NB4 (cell line): ENCODE results near the gene PTPRG.

Source experiments
- DNase-seq: peaks from one replicate; pipeline ENCODE4 v3.0.0; 2010; ENCODE audit warnings: low read depth
- H3K4me3 ChIP-seq: one replicate; pipeline ENCODE4 v1.5.1; 2011; ENCODE audit warnings: mild to moderate bottlenecking, low read depth, low read length, moderate library complexity
- MYC ChIP-seq: IDR thresholded peaks from 2 replicates; pipeline ENCODE4 v1.6.1; 2011; ENCODE audit warnings: low read depth, low read length
- POLR2A ChIP-seq: IDR thresholded peaks from 2 replicates; pipeline ENCODE4 v1.6.1; 2011; ENCODE audit warnings: mild to moderate bottlenecking; ENCODE audit not compliant: insufficient read length; ENCODE audit errors: extremely low read depth
- TF ChIP-seq, protein P1 (sequence below): IDR thresholded peaks from one replicate; pipeline ENCODE4 v1.5.1; 2012; ENCODE audit warnings: low read depth, low read length
- TF ChIP-seq, protein P2 (sequence below): IDR thresholded peaks from 2 replicates; pipeline ENCODE4 v1.6.1; 2011; ENCODE audit warnings: low read depth, low read length

Gene PTPRG

DNA sequence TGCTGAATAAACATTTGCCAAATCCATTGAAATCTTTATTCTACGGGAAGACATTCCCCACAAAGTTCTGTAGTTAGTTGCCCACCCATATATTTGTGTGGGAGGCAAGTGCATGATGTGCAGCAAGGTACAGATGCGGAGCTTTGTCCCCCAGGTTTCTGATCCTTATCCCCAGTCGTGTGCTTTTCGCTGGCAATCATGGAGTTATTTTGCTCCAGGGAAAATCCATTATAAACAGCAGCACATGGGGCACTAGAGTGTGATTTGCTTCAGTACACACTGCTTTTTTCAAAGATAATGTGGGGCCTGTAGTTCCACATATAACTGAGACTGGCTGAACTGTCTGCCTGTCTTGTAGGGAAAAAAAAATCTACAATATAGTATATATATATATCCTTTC, 679.9 kb downstream of the PTPRG start:
- TF ChIP-seq MYC (no peak), POLR2A (no peak)
- TF ChIP-seq, protein P1, sequence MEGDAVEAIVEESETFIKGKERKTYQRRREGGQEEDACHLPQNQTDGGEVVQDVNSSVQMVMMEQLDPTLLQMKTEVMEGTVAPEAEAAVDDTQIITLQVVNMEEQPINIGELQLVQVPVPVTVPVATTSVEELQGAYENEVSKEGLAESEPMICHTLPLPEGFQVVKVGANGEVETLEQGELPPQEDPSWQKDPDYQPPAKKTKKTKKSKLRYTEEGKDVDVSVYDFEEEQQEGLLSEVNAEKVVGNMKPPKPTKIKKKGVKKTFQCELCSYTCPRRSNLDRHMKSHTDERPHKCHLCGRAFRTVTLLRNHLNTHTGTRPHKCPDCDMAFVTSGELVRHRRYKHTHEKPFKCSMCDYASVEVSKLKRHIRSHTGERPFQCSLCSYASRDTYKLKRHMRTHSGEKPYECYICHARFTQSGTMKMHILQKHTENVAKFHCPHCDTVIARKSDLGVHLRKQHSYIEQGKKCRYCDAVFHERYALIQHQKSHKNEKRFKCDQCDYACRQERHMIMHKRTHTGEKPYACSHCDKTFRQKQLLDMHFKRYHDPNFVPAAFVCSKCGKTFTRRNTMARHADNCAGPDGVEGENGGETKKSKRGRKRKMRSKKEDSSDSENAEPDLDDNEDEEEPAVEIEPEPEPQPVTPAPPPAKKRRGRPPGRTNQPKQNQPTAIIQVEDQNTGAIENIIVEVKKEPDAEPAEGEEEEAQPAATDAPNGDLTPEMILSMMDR: no peak
- TF ChIP-seq, protein P2, sequence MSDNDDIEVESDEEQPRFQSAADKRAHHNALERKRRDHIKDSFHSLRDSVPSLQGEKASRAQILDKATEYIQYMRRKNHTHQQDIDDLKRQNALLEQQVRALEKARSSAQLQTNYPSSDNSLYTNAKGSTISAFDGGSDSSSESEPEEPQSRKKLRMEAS: no peak
- no peak for DNase-seq
- no peak overlapping the region for H3K4me3 ChIP-seq

DNA sequence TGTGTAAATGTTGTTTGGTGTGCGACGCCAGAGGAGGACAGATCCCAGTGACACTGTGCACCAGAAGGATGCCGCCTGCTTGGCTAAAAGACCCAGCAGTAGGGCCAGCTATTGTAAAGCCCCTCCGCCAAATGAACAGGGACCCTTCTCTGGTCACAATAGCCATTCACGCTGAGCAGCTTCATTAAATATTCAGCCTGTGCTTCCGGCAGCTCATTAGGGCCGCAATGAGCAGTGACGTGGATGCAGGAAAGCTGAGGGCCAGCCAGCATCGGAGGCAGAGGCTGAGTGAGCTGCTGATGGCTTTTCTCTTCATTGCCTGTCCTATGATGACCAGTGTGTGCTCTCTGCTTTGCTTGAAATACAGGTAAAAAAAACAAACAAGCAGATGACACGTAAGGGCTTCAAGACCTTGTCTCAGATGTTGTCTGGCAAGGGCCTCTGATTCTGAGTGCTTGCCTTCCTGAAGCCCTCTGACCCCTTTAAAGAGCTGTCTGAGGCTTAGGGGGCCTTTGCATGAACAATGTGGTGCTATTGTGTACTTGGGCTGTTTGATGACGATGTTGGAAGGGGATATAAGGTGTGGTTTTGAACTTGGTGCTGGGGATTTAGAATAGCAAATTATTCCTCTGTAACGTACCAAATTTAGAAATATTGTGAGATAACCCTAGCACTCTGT, 681.6 kb downstream of the PTPRG start:
- no peak for TF ChIP-seq MYC
- TF ChIP-seq, protein P1: no peak
- TF ChIP-seq, protein P2: no peak
- TF ChIP-seq POLR2A: no peak
- H3K4me3 ChIP-seq: no peak overlapping the region
- DNase-seq: no peak

DNA sequence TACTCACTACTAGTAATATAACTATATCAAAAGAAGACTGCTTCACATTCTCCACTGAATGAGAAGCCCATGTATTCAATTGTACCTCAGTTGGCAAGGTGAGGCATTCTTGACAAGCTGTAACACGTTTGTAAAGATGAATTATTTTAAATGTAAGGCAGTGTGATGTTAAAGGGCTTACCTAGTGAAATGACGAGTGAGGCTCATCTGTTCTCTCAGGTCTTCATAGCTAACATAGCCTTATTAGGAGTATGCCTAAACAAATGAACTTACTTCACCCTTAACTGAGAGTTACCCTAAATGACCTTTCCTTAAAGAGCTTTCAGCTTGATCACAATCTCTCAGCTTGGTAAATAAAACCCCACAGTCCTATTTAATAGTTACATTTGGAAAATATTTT, 684.7 kb downstream of the PTPRG start:
- no peak for DNase-seq
- TF ChIP-seq, protein P1: no peak
- TF ChIP-seq POLR2A (no peak), MYC (no peak)
- TF ChIP-seq, protein P2: no peak
- no peak overlapping the region for H3K4me3 ChIP-seq

DNA sequence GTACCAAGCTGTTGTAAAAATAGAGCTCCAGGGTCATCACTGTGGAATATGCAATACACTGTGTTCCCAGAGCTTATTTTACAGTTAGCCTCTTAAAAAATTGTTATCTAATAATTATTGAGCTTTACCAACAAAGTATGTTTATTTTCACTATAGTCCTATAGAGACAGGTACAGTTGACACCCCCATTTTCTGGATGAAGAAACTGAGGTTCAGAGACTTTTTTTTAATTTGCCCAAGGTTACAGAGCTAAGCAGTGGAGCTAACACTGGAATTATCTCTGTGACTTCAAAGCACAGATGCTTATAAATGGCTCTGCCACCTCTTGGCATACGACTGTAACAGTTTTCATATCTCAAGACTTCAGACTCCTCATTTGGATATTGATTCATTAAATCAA, 685.6 kb downstream of the PTPRG start:
- TF ChIP-seq, protein P2: no peak
- TF ChIP-seq, protein P1: no peak
- TF ChIP-seq MYC (no peak), POLR2A (no peak)
- H3K4me3 ChIP-seq: no peak overlapping the region
- DNase-seq: no peak

DNA sequence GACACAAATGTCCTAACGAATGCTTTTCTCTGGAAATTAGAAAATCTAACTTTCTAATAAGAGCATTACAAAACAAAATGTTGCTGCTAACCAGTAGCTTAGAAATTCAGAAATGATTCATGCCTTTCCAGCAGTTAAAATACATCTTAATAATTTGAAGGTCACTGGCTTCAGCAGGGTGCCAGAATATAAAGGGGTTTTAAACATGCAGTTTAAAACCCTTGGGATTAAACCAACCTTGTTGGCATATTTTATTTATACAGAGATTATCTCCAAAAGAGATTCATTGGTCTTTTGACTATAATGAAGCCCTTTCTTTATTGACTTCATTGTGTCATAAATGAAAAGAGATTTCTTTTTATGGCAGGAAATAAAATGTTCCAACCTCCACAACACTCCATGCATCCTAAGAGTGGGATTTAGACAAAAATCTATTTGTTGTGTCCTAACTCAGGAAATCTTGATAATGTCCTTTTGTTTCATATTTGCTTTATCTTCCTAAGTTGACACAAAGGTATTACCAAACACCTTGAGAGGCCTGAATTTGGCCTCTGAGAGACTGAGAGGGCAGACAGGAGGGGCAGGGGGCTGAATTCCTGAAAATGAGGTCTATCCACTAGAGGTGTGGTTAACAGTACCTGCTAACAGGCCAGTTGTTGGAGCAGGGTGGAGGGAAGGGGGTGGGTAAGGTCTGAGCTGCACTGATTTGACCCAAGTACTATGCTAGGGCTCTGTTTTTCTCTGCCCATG, 687.5 kb downstream of the PTPRG start:
- TF ChIP-seq, protein P2: no peak
- TF ChIP-seq MYC (no peak), POLR2A (no peak)
- TF ChIP-seq, protein P1: no peak
- H3K4me3 ChIP-seq: no peak overlapping the region
- no peak for DNase-seq
